HT-29 (cell line): ENCODE results near the gene GPR173. TPM values are rescaled to one million over a fixed set of nuclear protein-coding genes. Genes with fewer than 3 reads are reported as not detected.

Experiments
- DNase-seq: peaks from one replicate; pipeline ENCODE4 v3.0.0-alpha.2; 2015; ENCODE audit warnings: low spot score
- total RNA-seq: library from RNA; depleted of rRNA; stranded (reverse); fragments of >200 nt; shearing (Covaris generic); gene quantifications from 2 replicates; pipeline ENCODE4 v1.2.3, GENCODE V29; 2014

Gene GPR173
- total RNA-seq, 1 experiment from 2014 or later: not detected

GRCh38 chrX:53071064-53071463 lies 22.5 kb downstream of the GPR173 start:
- DNase-seq: no peak

GRCh38 chrX:53071604-53072417 lies 23.2 kb downstream of the GPR173 start:
- DNase-seq: peak; percentile 87

GRCh38 chrX:53072418-53073114 lies 24.0 kb downstream of the GPR173 start:
- DNase-seq: no peak

GRCh38 chrX:53073115-53073586 lies 24.6 kb downstream of the GPR173 start:
- DNase-seq: no peak

GRCh38 chrX:53075011-53075410 lies 26.4 kb downstream of the GPR173 start:
- no peak for DNase-seq

DNA sequence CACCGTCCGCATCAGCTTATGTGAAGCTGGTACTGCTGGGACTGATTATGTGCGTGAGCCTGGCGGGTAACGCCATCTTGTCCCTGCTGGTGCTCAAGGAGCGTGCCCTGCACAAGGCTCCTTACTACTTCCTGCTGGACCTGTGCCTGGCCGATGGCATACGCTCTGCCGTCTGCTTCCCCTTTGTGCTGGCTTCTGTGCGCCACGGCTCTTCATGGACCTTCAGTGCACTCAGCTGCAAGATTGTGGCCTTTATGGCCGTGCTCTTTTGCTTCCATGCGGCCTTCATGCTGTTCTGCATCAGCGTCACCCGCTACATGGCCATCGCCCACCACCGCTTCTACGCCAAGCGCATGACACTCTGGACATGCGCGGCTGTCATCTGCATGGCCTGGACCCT lies 28.1 kb downstream of the GPR173 start:
- DNase-seq: no peak

- DNase-seq: no peak
Observed at GRCh38 chrX:53077207-53078197, 28.9 kb downstream of the GPR173 start.

GRCh38 chrX:53078943-53079342 lies 30.4 kb downstream of the GPR173 start:
- DNase-seq: no peak

DNA sequence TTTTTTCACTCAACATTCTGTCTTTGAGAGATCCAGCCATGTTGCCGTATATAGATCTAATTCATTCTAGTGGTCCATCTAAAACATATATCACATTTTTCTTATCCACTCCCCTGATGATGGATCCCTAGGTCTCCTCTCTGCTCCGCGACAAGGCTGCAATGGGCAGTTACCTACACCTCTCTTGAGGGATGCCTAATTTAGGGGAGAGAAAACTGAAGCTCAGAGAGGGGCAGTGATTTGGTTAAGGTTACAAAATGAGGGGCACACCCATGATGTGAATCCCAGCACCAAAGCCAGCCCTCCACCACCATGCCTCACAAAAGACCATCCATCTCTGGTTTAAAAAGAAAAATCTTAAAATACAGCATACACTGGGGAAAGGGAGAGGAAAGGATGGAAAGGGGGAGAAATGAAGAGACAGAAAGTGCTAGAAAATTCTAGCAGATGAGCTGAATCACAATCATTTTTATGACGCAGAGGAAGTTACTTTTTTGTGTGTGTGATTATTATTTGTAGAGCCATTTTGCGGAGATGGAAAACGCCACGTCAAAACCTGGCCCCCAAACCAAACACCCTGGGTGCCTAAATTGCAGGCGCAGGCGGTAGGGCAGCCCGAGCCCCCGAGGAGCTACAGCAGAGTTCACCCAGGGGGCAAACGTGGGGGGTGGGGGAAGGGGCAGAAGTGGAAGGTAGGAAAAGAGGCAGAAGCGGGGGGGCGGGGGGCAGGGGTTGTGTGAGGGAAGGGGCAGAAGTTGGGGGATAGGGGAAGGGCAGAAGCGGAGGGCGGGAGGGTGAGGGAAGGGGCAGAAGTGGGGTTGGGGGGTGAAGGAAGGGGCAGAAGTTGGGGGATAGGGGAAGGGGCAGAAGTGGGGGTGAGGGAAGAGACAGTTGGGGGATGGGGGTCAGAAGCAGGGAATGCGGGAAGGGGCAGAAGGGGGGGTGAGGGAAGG lies 32.3 kb downstream of the GPR173 start:
- DNase-seq: no peak

DNA sequence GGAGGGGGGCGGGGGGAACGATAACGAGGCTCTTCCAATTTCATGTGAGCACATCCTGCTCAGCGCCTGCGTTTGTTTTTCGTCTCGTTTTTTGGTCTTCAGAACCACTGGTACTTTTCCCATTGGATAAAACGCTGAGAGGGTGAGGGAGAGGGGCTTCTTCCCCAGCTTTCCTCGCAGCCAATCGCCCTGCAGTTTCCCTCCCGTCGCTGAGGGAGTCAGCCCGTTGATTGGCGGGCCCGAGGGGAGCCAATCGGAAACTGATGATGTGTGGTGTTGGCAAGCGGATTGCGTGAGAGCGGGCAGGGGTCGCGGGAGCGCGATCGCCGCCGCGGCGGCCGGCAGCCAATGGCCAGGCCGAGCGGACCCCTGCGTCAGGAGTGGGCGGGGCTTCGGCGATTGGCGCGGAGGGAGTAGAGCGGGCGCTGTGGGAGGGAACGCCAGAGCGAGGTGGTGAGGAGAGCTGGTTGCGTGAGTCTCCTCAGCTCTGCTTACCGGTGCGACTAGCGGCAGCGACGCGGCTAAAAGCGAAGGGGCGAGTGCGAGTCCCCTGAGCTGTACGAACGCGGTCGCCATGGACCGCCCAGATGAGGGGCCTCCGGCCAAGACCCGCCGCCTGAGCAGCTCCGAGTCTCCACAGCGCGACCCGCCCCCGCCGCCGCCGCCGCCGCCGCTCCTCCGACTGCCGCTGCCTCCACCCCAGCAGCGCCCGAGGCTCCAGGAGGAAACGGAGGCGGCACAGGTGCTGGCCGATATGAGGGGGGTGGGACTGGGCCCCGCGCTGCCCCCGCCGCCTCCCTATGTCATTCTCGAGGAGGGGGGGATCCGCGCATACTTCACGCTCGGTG lies 33.6 kb downstream of the GPR173 start, which contains the start of gene TSPYL2:
TSS of gene TSPYL2 (plus strand) at position 443 of the 848 bp plus-strand sequence. CDS start at position 575, 132 bp downstream.
- DNase-seq: peak; percentile 93

- DNase-seq: no peak
Observed at GRCh38 chrX:53082773-53083616, 34.4 kb downstream of the GPR173 start.

GRCh38 chrX:53084043-53084570 lies 35.5 kb downstream of the GPR173 start:
- no peak for DNase-seq

- no peak for DNase-seq
Observed at GRCh38 chrX:53084863-53085262, 36.3 kb downstream of the GPR173 start.

- no peak for DNase-seq
Observed at GRCh38 chrX:53085661-53086229, 37.2 kb downstream of the GPR173 start.

DNA sequence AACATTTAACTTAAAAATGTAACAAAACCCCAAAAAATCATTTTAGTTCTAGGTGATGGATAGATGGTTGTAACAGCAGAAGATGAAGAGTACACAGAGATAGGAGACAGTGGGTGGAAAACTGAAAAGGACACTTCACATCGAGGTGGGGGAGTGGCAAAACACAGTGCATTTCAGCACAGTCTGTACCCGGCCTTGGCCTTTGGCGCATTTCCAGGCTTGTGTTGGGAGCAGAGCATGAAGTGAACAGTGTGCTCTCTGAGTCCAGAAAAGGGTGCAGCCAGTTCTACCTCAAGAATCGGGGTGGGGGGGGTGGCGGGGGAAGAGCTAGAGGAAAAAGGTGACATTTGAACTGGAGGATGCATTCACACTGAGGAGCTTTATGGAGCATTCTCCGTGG lies 37.9 kb downstream of the GPR173 start:
- DNase-seq: no peak

GRCh38 chrX:53087388-53087831 lies 38.8 kb downstream of the GPR173 start:
- no peak for DNase-seq

- peak; percentile 79 for DNase-seq
Observed at GRCh38 chrX:53088136-53088974, 39.8 kb downstream of the GPR173 start.
